NCI-H128 (cell line): ENCODE data around the gene EIF3CL.
"Not testable (repeated sequence)": the region's sequence is repeated elsewhere in the genome, so short reads cannot be mapped to it uniquely, and the experiment has no call there.

Experiments
- DNase-seq: peaks from one replicate; lab custom pipeline; 2025; ENCODE audit not compliant: unreplicated experiment; lab: John Stamatoyannopoulos, UW

The EIF3CL gene

DNA sequence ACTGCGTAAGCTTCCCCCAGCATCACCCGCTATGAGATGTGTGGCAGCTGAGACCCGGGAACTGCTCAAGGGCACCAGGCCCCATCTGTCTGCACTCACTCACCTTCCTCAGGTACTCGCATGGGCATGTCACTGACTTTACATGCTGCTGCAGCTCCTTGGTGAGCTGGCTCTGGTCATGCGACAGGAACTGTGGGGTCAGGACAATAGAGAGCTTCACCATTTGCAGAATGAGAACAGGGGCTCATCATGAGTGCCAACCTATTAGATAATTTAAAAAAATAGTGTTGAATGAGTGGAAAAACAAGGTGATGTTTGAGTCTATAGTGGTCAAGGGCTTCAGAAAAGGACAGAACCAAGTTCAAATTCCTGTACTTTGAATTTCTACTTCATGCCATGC lies 41.0 kb downstream of the EIF3CL start:
- DNase-seq = not testable (repeated sequence)

DNA sequence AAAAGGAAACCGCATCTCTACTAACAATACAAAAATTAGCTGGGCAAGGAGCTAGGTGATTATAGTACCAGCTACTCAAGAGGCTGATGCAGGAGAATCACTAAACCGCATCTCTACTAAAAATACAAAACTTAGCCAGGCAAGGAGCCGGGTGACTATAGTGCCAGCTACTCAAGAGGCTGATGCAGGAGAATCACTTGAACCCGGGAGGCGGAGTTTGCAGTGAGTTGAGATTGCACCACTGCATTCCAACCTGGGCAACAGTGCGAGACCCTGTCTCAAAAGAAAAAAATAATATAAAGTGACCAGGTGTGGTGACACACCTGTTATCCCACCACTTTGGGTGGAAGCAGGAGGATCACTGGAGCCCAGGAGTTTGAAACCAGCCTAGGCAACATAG lies 65.4 kb downstream of the EIF3CL start:
- not testable (repeated sequence) for DNase-seq

DNA sequence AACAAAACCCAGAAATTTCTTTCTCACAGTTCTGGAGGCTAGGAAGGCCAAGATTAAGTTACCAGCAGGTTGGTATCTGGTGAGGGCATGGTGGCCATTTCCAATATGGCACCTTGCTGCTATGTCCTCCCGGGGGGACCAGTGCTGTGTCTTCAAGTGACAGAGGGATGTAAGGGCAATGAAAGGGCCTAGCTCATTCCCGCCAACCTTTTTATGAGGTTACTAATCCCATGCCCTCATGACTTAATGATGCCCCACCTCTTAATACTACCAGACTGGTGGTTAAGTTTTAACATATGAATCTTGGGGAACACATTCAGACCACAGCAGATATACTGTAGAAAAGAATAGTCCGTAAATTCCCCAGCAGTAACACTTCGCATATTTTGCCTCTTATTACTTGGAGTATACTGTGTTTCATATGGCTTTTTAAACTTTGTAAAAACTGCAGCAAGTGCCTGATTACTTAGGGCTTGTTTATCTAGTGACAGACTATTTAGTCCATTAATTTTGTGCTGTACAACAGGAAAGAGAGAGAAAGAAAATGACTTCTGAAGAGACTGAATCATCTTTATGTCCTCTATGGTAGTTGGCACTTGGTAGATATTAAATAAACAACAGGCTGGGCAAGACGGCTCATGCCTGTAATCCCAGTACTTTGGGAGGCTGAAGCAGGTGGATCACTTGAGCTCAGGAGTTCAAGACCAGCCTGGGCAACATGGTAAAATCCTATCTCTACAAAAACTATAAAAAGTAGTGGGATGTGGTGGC lies 66.5 kb downstream of the EIF3CL start:
- DNase-seq = not testable (repeated sequence)

DNA sequence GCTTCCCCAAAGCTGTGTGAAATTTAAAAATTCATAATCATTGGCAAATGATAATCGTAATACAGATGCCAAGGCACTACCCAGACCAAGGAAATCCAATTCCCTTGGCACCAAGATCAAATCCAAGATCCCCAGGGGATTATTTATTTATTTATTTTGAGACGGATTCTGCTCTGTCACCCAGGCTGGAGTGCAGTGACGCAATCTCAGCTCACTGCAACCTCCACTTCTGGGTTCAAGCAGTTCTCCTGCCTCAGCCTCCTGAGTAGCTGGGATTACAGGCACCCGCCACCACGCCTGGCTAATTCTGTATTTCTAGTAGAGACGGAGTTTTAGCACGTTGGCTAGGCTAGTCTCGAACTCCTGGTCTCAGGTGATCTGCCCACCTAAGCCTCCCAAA lies 68.0 kb downstream of the EIF3CL start:
- DNase-seq = not testable (repeated sequence)

DNA sequence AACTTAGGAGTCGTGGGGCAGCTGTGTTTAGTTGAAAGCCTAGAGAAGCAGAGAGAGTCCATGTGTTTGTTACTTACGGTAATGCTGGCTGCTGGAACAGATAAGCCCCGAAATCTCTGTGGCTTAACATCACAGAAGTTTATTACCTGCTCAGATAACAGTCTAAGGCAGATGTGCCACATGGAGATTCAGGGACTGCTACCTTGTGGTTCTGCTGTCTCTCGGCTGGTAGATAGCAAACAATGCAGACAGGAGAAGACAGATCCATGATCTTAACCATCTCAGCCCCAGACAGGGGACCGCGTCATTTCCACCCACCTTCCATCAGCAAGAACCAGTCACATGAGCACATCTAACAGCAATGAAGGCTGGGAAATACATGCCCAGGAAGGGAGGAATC lies 71.0 kb downstream of the EIF3CL start:
- not testable (repeated sequence) for DNase-seq

DNA sequence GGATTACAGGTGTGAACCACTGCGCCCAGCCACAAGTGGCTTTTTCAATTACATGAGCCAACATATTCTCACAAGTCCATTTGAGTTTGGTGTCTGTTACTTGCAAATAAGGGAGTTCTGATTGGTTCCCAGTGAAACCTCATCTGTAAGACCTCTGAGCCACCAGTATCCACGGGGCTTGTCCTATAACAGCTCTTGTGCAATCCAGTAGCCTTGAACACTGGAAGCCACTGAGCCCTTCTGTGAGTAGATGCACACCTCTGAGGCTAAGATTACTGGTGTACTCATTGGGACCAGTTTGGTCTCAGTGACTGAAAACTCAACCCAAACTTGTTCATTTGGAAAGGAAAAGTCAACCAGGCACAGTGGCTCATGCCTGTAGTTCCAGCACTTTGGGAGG lies 72.7 kb downstream of the EIF3CL start:
- not testable (repeated sequence) for DNase-seq

DNA sequence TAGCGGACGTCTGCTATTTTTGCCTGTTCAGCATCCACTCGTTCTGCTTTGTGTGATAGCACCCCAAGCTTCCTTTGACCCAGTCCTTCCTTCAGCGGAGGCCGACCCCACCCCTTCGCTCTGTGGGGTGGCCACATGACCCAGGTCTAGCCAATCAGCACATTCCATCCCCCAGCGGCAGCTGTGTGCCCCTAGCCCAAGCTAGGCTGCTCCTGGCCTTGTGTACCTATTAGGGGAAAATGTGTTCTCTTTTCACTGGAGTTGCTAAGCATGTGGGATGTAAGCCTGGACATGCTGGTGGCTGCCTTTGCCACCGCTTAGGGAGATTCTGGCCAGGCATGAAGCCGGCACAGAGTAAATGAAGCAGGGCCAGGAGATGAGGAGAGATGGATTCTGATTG lies 73.4 kb downstream of the EIF3CL start:
- DNase-seq = not testable (repeated sequence)
